ENCODE results near the gene TEX12.
"Not testable (repeated sequence)": the region's sequence is repeated elsewhere in the genome, so short reads cannot be mapped to it uniquely, and the experiment has no call there.

DNA sequence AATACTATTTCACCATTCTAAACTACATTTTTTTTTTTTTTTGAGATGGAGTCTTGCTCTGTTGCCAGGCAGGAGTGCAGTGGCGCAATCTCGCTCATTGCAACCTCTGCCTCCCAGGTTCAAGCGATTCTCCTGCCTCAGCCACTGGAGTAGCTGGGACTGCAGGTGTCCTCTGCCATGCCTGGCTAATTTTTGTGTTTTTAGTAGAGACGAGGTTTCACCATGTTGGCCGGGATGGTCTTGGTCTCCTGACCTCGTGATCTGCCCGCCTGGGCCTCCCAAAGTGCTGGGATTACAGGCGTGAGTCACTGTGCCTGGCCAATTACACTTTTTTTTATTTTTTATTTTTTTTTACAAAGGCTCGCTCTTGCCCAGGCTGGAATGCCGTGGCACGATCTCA lies 27.9 kb downstream of the TEX12 start:
- TF ChIP-seq TAF1 (IDR thresholded peaks at IDR 0.05; ENCODE audit: low read depth); EP300 (IDR thresholded peaks at IDR 0.05; ENCODE audit: borderline replicate concordance): not testable (repeated sequence)
